ENCODE data around the gene PLA1A.
"Not testable (repeated sequence)": the region's sequence is repeated elsewhere in the genome, so short reads cannot be mapped to it uniquely, and the experiment has no call there.

Gene PLA1A

GRCh38 chr3:119588112-119588511 is 9.6 kb upstream of the PLA1A start:
- H3K4me3 ChIP-seq (ENCODE audit: low read depth, low read length) = no peak overlapping the region
- TF ChIP-seq CTCF (IDR thresholded peaks at IDR 0.05; ENCODE audit: low read depth, low read length) = no peak

- no peak for TF ChIP-seq CTCF (IDR thresholded peaks at IDR 0.05; ENCODE audit: low read depth, low read length)
- H3K4me3 ChIP-seq (ENCODE audit: low read depth, low read length) = no peak overlapping the region
These were observed 8.4 kb upstream of the PLA1A start for GRCh38 chr3:119589102-119589773.

- TF ChIP-seq CTCF (IDR thresholded peaks at IDR 0.05; ENCODE audit: low read depth, low read length) = no peak
These were observed 7.0 kb upstream of the PLA1A start for GRCh38 chr3:119590706-119591105.

GRCh38 chr3:119592861-119593260 is 4.8 kb upstream of the PLA1A start:
- H3K4me3 ChIP-seq (ENCODE audit: low read depth, low read length) = no peak overlapping the region
- no peak for TF ChIP-seq CTCF (IDR thresholded peaks at IDR 0.05; ENCODE audit: low read depth, low read length)

More at GRCh38 chr3:119590706-119591105, 7.0 kb upstream of the PLA1A start:
- H3K4me3 ChIP-seq (ENCODE audit: low read depth, low read length) = no peak overlapping the region

GRCh38 chr3:119594066-119594465 is 3.6 kb upstream of the PLA1A start:
- H3K4me3 ChIP-seq (ENCODE audit: low read depth, low read length) = no peak overlapping the region
- no peak for TF ChIP-seq CTCF (IDR thresholded peaks at IDR 0.05; ENCODE audit: low read depth, low read length)

- not testable (repeated sequence) for H3K4me3 ChIP-seq (ENCODE audit: low read depth, low read length)
These were observed 2.8 kb upstream of the PLA1A start for GRCh38 chr3:119594929-119595328.

- peak overlapping the region; percentile 40 for H3K4me3 ChIP-seq (ENCODE audit: low read depth, low read length)
- no peak for TF ChIP-seq CTCF (IDR thresholded peaks at IDR 0.05; ENCODE audit: low read depth, low read length)
These were observed 1.9 kb upstream of the PLA1A start for GRCh38 chr3:119595639-119596334.

Measured in WI38 (cell line).